WTC11 (cell line): ENCODE data around the gene SPTLC3. TPM values are rescaled to one million over a fixed set of nuclear protein-coding genes. Genes with fewer than 3 reads are reported as not detected.
A peak's percentile ranks its signal among the peaks of the same experiment; 100 is the strongest.

Experiments
- ATAC-seq: fragments of 200-7000 bp; cut with Tn5 transposase; 2 replicates; pipeline ENCODE4 v1.10.0; 2021; ENCODE audit warnings: mild to moderate bottlenecking, moderate library complexity
- CTCF ChIA-PET: fragments of 300-600 bp; sonication (Branson Sonifier 250); formaldehyde crosslinking; loops from one replicate; lab custom pipeline; 2021; ENCODE audit warnings: antibody characterized with exemption; lab: Charles Lee
- POLR2A ChIA-PET: fragments of 350-600 bp; sonication (Branson Sonifier 250); formaldehyde crosslinking; loops from one replicate; lab custom pipeline; 2021; ENCODE audit warnings: antibody characterized with exemption; lab: Charles Lee
- DNase-seq: peaks from one replicate; pipeline ENCODE4 v3.0.0; 2021; ENCODE audit warnings: low spot score
- H3K27ac Mint-ChIP-seq: 2 replicates; pipeline ENCODE4 v1.8.0; 2021; ENCODE audit warnings: mixed read lengths
- H3K27me3 Mint-ChIP-seq: 2 replicates; pipeline ENCODE4 v1.8.0; 2021; ENCODE audit warnings: low read depth, mild to moderate bottlenecking, moderate library complexity, mixed read lengths
- H3K36me3 Mint-ChIP-seq: 2 replicates; pipeline ENCODE4 v1.8.0; 2021; ENCODE audit warnings: mixed read lengths
- H3K4me1 Mint-ChIP-seq: 2 replicates; pipeline ENCODE4 v1.8.0; 2022; ENCODE audit warnings: mixed read lengths
- H3K4me3 Mint-ChIP-seq: 2 replicates; pipeline ENCODE4 v1.8.0; 2021; ENCODE audit warnings: mild to moderate bottlenecking, moderate library complexity, mixed read lengths
- H3K9me3 Mint-ChIP-seq: 2 replicates; pipeline ENCODE4 v1.8.0; 2021; ENCODE audit warnings: mixed read lengths
- AFF4 ChIP-seq: sonication (generic); formaldehyde crosslinking; IDR thresholded peaks from 2 replicates; pipeline ENCODE4 v1.8.1; 2023; ENCODE audit warnings: mild to moderate bottlenecking, missing genetic modification reagents, borderline replicate concordance
- ATF6 ChIP-seq: sonication (generic); formaldehyde crosslinking; IDR thresholded peaks from 2 replicates; pipeline ENCODE4 v1.8.1; 2023; ENCODE audit warnings: mild to moderate bottlenecking, missing genetic modification reagents
- CREM ChIP-seq: sonication (generic); formaldehyde crosslinking; IDR thresholded peaks from 2 replicates; pipeline ENCODE4 v1.8.1; 2022; ENCODE audit warnings: mild to moderate bottlenecking, missing genetic modification reagents, moderate library complexity
- E2F4 ChIP-seq: sonication (generic); formaldehyde crosslinking; IDR thresholded peaks from 2 replicates; pipeline ENCODE4 v1.8.1; 2022; ENCODE audit warnings: low read depth, mild to moderate bottlenecking, moderate library complexity, missing genetic modification reagents, borderline replicate concordance
- ELF4 ChIP-seq: sonication (generic); formaldehyde crosslinking; IDR thresholded peaks from 2 replicates; pipeline ENCODE4 v1.8.1; 2022; ENCODE audit warnings: low read depth, mild to moderate bottlenecking, moderate library complexity, missing genetic modification reagents
- EMX1 ChIP-seq: fragments of 250-450 bp; sonication (Bioruptor Pico); IDR thresholded peaks from 2 replicates; pipeline ENCODE4 v1.8.0; 2021; ENCODE audit warnings: mild to moderate bottlenecking
- FOXP1 ChIP-seq: sonication (generic); formaldehyde crosslinking; IDR thresholded peaks from 2 replicates; pipeline ENCODE4 v1.8.0; 2022; ENCODE audit warnings: missing genetic modification reagents, mild to moderate bottlenecking, moderate library complexity, borderline replicate concordance
- GABPB1 ChIP-seq: sonication (generic); formaldehyde crosslinking; IDR thresholded peaks from 2 replicates; pipeline ENCODE4 v1.8.1; 2023; ENCODE audit warnings: mild to moderate bottlenecking, missing genetic modification reagents
- HMGA2 ChIP-seq: fragments of 250-450 bp; sonication (Bioruptor Pico); IDR thresholded peaks from 2 replicates; pipeline ENCODE4 v1.4.0; 2021; ENCODE audit warnings: mild to moderate bottlenecking, moderate library complexity
- IRF2 ChIP-seq: sonication (generic); formaldehyde crosslinking; IDR thresholded peaks from 2 replicates; pipeline ENCODE4 v1.8.0; 2022; ENCODE audit warnings: low read depth, missing genetic modification reagents, borderline replicate concordance
- JAZF1 ChIP-seq: fragments of 250-450 bp; sonication (Bioruptor Pico); IDR thresholded peaks from 2 replicates; pipeline ENCODE4 v1.9.0; 2021; ENCODE audit warnings: moderate library complexity, mild to moderate bottlenecking, inconsistent platforms
- KAT7 ChIP-seq: sonication (generic); formaldehyde crosslinking; IDR thresholded peaks from 2 replicates; pipeline ENCODE4 v1.8.1; 2023; ENCODE audit warnings: missing genetic modification reagents, mild to moderate bottlenecking, borderline replicate concordance
- MAX ChIP-seq: sonication (generic); formaldehyde crosslinking; IDR thresholded peaks from 2 replicates; pipeline ENCODE4 v1.8.0; 2022; ENCODE audit warnings: mild to moderate bottlenecking, missing genetic modification reagents
- NR2C2 ChIP-seq: sonication (generic); formaldehyde crosslinking; IDR thresholded peaks from 2 replicates; pipeline ENCODE4 v1.8.0; 2022; ENCODE audit warnings: mild to moderate bottlenecking, missing genetic modification reagents
- NR3C1 ChIP-seq: sonication (generic); formaldehyde crosslinking; conservative IDR thresholded peaks from 2 replicates; pipeline ENCODE4 v1.8.1; 2023; ENCODE audit warnings: low read depth, mild to moderate bottlenecking, missing genetic modification reagents
- OVOL2 ChIP-seq: fragments of 250-450 bp; sonication (Bioruptor Pico); IDR thresholded peaks from 2 replicates; pipeline ENCODE4 v1.9.0; 2021; ENCODE audit warnings: mild to moderate bottlenecking, borderline replicate concordance
- SMAD3 ChIP-seq: sonication (generic); formaldehyde crosslinking; IDR thresholded peaks from 2 replicates; pipeline ENCODE4 v1.8.0; 2022; ENCODE audit warnings: missing genetic modification reagents, mild to moderate bottlenecking, borderline replicate concordance
- TEAD1 ChIP-seq: sonication (generic); formaldehyde crosslinking; IDR thresholded peaks from 2 replicates; pipeline ENCODE4 v1.8.0; 2022; ENCODE audit warnings: mild to moderate bottlenecking, missing genetic modification reagents
- ZBTB43 ChIP-seq: sonication (generic); formaldehyde crosslinking; IDR thresholded peaks from 2 replicates; pipeline ENCODE4 v1.8.1; 2023; ENCODE audit warnings: mild to moderate bottlenecking, missing genetic modification reagents
- ZNF121 ChIP-seq: sonication (generic); formaldehyde crosslinking; IDR thresholded peaks from 2 replicates; pipeline ENCODE4 v1.8.0; 2023; ENCODE audit warnings: missing genetic modification reagents
- ZNF263 ChIP-seq: sonication (generic); formaldehyde crosslinking; IDR thresholded peaks from 2 replicates; pipeline ENCODE4 v1.8.1; 2022; ENCODE audit warnings: low read depth, mild to moderate bottlenecking, moderate library complexity, missing genetic modification reagents
- total RNA-seq: library from RNA; stranded (reverse); gene quantifications from 3 replicates; pipeline ENCODE4 v1.2.3, GENCODE V29; 2021

Gene SPTLC3
- total RNA-seq, 1 experiment from 2014 or later: 0.13 TPM

GRCh38 chr20:12976720-12977309 is 32.0 kb upstream of the SPTLC3 start (continued):
- TF ChIP-seq E2F4: no peak
- no peak for TF ChIP-seq JAZF1
- TF ChIP-seq ELF4 (CRISPR knock-in tag): no peak
- no peak for TF ChIP-seq MAX (CRISPR knock-in tag)
- no peak for TF ChIP-seq SMAD3 (CRISPR knock-in tag)
- TF ChIP-seq IRF2: no peak
- no peak for TF ChIP-seq EMX1 (CRISPR knock-in tag)
- TF ChIP-seq, all 79 proteins: peak for 0

- Mint-ChIP-seq H3K36me3 (no peaks in the 10 kb centered on the region), H3K27ac (no peak overlapping the region), H3K4me3 (no peak overlapping the region), H3K27me3 (no peaks in the 10 kb centered on the region; the same call in 1 of the 2 replicates), H3K9me3 (no peaks in the 10 kb centered on the region), H3K4me1 (peaks cover 5% of the 10 kb centered on the region)
- TF ChIP-seq GABPB1: 0 out of 2 replicates have a peak, but pooled peaks have one; percentile 30
- no peak for TF ChIP-seq AFF4
- TF ChIP-seq CREM: no peak
- ChIA-PET CTCF (interaction anchor here (1.2 to 1.5 kb wide), 3 partner anchors 124 to 285 kb away, joined by 3 to 6 read pairs (median 3); no protein-coding TSS in a partner anchor), POLR2A (no interaction called here)
- DNase-seq (no peak), ATAC-seq (no peak)
These were observed 31.2 kb upstream of the SPTLC3 start for GRCh38 chr20:12977328-12978125.

- POLR2A ChIA-PET: no interaction called here
- Mint-ChIP-seq H3K36me3 (no peaks in the 10 kb centered on the region), H3K27me3 (no peaks in the 10 kb centered on the region; the same call in 1 of the 2 replicates), H3K27ac (no peak overlapping the region), H3K9me3 (no peaks in the 10 kb centered on the region), H3K4me3 (no peak overlapping the region), H3K4me1 (peaks cover 5% of the 10 kb centered on the region)
- no peak for ATAC-seq
- no peak for DNase-seq
- CTCF ChIA-PET: interaction anchor here (0.8 kb wide), 1 partner anchor 127 kb away, joined by 3 read pairs; no protein-coding TSS in a partner anchor
- no peak for TF ChIP-seq HMGA2 (CRISPR knock-in tag)
- no peak for TF ChIP-seq CREM
- no peak for TF ChIP-seq OVOL2 (CRISPR knock-in tag)
- no peak for TF ChIP-seq ZNF263 (CRISPR knock-in tag)
- TF ChIP-seq NR2C2 (CRISPR knock-in tag): no peak
- TF ChIP-seq TEAD1: no peak
- TF ChIP-seq KAT7: no peak
- TF ChIP-seq ATF6 (CRISPR knock-in tag): no peak
- TF ChIP-seq NR3C1 (CRISPR knock-in tag): no peak
- TF ChIP-seq FOXP1 (CRISPR knock-in tag): no peak
- TF ChIP-seq AFF4: no peak
- no peak for TF ChIP-seq ZNF121 (CRISPR knock-in tag)
- no peak for TF ChIP-seq ZBTB43
These were observed 30.7 kb upstream of the SPTLC3 start for GRCh38 chr20:12978126-12978394.
